ENCODE results near the gene IRF8.

The IRF8 gene

DNA sequence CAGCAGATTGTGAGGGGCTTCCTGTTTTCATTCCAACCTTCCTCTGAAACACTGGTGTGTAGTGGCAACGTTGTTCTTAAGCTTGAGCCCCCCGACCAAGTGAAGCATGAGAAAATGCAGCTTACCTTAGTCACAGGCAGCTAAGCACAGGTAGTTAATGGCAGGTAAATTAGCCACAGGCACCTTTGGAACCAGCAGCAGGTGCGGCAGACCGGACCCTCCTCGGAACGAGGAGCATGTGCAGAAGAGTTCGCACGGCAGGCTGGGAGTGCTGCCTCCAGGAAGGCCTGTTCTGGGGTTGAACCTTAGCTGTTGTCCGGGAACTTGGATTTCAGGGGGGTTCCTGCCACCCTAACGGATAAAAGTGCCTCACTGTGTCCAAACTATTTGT, 7.2 kb upstream of the IRF8 start:
- no peak overlapping the region for H3K4me3 ChIP-seq (ENCODE audit: low read length)
- TF ChIP-seq, protein P1, sequence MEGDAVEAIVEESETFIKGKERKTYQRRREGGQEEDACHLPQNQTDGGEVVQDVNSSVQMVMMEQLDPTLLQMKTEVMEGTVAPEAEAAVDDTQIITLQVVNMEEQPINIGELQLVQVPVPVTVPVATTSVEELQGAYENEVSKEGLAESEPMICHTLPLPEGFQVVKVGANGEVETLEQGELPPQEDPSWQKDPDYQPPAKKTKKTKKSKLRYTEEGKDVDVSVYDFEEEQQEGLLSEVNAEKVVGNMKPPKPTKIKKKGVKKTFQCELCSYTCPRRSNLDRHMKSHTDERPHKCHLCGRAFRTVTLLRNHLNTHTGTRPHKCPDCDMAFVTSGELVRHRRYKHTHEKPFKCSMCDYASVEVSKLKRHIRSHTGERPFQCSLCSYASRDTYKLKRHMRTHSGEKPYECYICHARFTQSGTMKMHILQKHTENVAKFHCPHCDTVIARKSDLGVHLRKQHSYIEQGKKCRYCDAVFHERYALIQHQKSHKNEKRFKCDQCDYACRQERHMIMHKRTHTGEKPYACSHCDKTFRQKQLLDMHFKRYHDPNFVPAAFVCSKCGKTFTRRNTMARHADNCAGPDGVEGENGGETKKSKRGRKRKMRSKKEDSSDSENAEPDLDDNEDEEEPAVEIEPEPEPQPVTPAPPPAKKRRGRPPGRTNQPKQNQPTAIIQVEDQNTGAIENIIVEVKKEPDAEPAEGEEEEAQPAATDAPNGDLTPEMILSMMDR (IDR thresholded peaks at IDR 0.05; ENCODE audit: insufficient read depth, low read depth, low read length, missing control alignments): no peak
- no peak for DNase-seq (ENCODE audit: low read depth)

DNA sequence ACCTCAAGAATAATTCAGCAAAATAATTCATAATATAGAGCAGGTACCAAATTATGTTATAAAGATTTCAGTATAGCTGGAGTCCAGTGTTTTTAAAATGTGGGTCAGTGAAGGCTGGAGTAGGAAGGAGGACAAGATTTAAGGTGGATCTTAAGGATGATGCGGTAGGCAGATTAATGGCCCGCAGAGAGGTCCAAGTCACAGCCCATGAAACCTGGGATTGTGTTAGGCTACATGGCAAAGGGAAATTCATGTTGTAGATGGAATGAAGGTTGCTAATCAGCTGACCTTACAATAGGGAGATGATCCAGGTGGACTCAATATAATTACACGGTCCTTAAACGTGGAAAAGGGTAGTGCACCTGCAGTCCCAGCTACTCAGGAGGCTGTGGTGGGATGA, 6.2 kb upstream of the IRF8 start:
- no peak for DNase-seq (ENCODE audit: low read depth)
- TF ChIP-seq, protein P1 (IDR thresholded peaks at IDR 0.05; ENCODE audit: insufficient read depth, low read depth, low read length, missing control alignments): no peak
- H3K4me3 ChIP-seq (ENCODE audit: low read length): no peak overlapping the region

DNA sequence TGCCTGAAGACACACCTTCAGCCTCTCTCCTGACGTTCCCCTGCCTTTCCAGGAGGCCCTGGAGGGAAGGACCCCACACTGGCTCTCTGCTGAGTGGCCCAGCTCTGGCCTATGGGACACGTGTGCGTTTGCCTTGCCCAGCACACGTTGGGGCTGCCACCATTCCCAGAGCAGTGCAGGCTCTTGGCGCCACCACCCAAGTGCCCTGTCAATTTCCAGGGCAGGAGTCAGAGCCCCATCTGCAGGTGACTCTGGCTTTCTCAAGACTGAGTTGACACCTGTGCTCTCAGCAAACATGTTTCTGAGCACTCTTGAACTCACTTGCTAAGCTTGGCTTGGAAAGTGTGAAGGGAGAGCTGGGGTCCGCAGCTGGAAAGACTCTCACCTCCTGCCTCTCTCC, 4.7 kb upstream of the IRF8 start:
- TF ChIP-seq, protein P1 (IDR thresholded peaks at IDR 0.05; ENCODE audit: insufficient read depth, low read depth, low read length, missing control alignments): no peak

DNA sequence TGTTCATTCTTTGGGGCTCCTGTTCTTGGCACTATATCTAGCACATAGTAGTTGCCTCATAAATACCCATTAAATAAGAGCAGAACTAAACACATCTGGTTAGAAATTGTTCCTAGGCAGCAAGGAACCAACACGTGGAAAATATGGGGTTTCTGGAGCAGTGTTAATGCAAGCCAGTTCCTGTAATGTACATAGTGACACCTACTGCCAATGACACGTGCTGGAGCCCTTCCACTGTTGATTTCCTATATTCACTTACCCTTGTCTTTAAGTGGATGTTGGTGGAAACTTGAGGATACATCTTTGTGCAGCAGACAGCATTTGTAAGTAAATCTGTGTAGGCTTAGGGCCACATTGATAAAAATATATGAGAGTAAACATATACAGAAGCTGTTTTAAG, 1.6 kb upstream of the IRF8 start:
- no peak overlapping the region for H3K4me3 ChIP-seq (ENCODE audit: low read length)
- DNase-seq (ENCODE audit: low read depth): no peak
- TF ChIP-seq, protein P1 (IDR thresholded peaks at IDR 0.05; ENCODE audit: insufficient read depth, low read depth, low read length, missing control alignments): no peak

More for the DNA sequence above, 4.7 kb upstream of the IRF8 start:
- DNase-seq (ENCODE audit: low read depth): no peak
- no peak overlapping the region for H3K4me3 ChIP-seq (ENCODE audit: low read length)

DNA sequence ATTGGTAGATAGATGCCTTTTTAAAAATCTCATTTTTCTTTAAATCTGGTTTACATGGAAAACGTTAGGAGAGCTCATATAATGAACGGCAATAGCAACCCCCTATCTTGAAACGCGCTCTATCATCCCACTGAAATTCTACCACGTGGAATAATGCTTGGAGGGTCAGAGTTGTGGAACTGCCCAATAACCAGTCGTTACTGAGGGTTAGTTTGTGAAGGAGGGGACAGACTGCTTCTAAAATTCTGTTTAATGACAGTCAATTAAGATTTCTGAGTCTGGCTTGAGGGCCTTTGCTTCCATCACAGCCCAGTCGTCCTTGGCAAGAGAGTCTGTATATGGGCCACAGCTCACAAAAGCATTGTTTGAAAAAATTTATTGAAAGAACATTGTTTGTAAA, 482 bp downstream of the IRF8 start:
- no peak for DNase-seq (ENCODE audit: low read depth)
- TF ChIP-seq, protein P1 (IDR thresholded peaks at IDR 0.05; ENCODE audit: insufficient read depth, low read depth, low read length, missing control alignments): no peak
- H3K4me3 ChIP-seq (ENCODE audit: low read length): no peak overlapping the region

DNA sequence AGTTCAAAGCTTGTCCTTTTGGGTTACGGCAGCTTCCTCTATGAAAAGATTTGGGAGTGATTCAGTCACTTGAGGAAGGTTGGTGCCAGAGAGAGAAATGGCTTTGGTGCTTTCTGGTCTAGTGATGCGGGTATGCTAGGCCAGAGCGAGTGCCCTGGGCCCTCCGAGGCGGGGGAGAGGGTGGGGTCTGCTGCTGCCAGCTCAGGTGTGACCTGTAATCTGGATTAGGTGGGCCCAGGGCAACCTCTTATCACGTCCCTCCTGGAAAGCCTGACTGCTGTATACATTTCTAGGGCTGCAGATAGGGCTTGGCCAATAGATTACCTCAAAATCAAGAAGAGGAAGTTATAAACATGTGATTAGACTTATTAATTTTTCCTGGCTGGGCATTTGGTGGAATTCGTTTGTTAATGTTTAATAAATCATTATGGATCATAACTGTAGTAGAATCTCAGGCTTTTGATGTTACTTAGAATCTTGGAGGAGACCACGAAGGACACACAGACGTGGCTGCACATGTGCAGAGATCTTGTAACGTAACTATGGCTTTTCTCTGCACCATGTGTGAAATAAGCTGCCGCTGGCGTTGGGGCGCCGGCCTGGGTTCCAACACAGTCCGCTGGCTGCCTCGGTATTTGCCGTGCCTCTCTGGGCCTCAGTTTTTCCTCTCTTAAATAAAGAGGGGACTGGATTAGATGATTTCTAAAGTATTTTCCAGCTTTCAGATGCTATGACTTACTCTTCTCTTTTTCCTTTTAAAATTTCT, 1.2 kb downstream of the IRF8 start:
- H3K4me3 ChIP-seq (ENCODE audit: low read length): no peak overlapping the region
- DNase-seq (ENCODE audit: low read depth): no peak
- TF ChIP-seq, protein P1 (IDR thresholded peaks at IDR 0.05; ENCODE audit: insufficient read depth, low read depth, low read length, missing control alignments): no peak

DNA sequence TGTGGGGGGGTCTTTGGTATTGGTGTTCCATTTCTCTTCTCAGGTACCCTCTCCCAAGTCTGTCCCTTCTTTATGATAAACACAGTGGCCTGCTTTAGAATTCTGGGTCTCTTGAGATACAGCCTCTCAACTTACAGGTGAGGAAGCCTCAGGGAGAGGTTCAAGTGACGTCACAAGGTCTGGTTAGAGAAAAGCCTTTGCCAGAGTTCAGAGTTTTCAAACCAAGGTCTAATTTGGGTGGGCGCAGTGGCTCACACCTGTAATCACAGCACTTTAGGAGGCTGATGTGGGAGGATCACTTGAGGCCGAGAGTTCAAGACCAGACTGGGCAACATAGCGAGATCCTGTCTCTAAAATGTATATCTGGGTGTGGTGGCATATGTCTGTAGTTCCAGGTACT, 2.1 kb downstream of the IRF8 start:
- H3K4me3 ChIP-seq (ENCODE audit: low read length): no peak overlapping the region
- TF ChIP-seq, protein P1 (IDR thresholded peaks at IDR 0.05; ENCODE audit: insufficient read depth, low read depth, low read length, missing control alignments): no peak
- DNase-seq (ENCODE audit: low read depth): no peak
